HG02840 (cell line): ENCODE data around the gene ISLR.

Experiments
- ATAC-seq: cut with Tn5 transposase; IDR thresholded peaks from one replicate; pipeline ENCODE4 v1.9.1; 2021; ENCODE audit warnings: mild to moderate bottlenecking, moderate library complexity, moderate number of reproducible peaks; ENCODE audit not compliant: unreplicated experiment, low FRiP score

The ISLR gene

GRCh38 chr15:74170875-74171578 lies 2.5 kb upstream of the ISLR start:
- no peak for ATAC-seq

- no peak for ATAC-seq
Observed at GRCh38 chr15:74171965-74172541, 1.5 kb upstream of the ISLR start.

- no peak for ATAC-seq
Observed at GRCh38 chr15:74172701-74173379, 670 bp upstream of the ISLR start.

GRCh38 chr15:74174219-74174957 lies 878 bp downstream of the ISLR start:
- ATAC-seq: no peak

- ATAC-seq: no peak
Observed at GRCh38 chr15:74174958-74175253, 1.4 kb downstream of the ISLR start.

GRCh38 chr15:74175271-74176191 lies 2.0 kb downstream of the ISLR start:
- no peak for ATAC-seq

- ATAC-seq: no peak
Observed at GRCh38 chr15:74176262-74177214, 3.0 kb downstream of the ISLR start.

GRCh38 chr15:74178326-74179100 lies 5.0 kb downstream of the ISLR start:
- no peak for ATAC-seq

GRCh38 chr15:74179101-74179841 lies 5.8 kb downstream of the ISLR start:
- ATAC-seq: no peak

- ATAC-seq: no peak
Observed at GRCh38 chr15:74179983-74180880, 6.7 kb downstream of the ISLR start.

- ATAC-seq: no peak
Observed at GRCh38 chr15:74180881-74181602, 7.5 kb downstream of the ISLR start.

GRCh38 chr15:74182131-74182530 lies 8.6 kb downstream of the ISLR start:
- ATAC-seq: no peak

GRCh38 chr15:74184582-74185091 lies 11.1 kb downstream of the ISLR start:
- no peak for ATAC-seq

- no peak for ATAC-seq
Observed at GRCh38 chr15:74185710-74186348, 12.3 kb downstream of the ISLR start.

GRCh38 chr15:74188216-74188615 lies 14.7 kb downstream of the ISLR start:
- ATAC-seq: no peak
